HCT116 (cell line): ENCODE measurements around the gene ZMYM4. TPM values are rescaled to one million over a fixed set of nuclear protein-coding genes. Genes with fewer than 3 reads are reported as not detected.
A peak's percentile ranks its signal among the peaks of the same experiment; 100 is the strongest.

Source experiments
- ATAC-seq: fragments of 200-7000 bp; cut with Tn5 transposase; 2 replicates; pipeline ENCODE4 v1.9.1; 2020; ENCODE audit warnings: mild to moderate bottlenecking, moderate library complexity
- BruUV-seq: library from RNA; stranded (reverse); fragments of 400-500 nt; replicated peaks from 2 replicates; lab custom pipeline; 2021; lab: Mats Ljungman, UMichigan
- CTCF ChIA-PET: fragments of 300-600 bp; sonication (Branson Sonifier 250); formaldehyde crosslinking; loops from one replicate; lab custom pipeline; 2021; ENCODE audit warnings: antibody characterized with exemption; lab: Charles Lee
- POLR2A ChIA-PET: fragments of 300-600, 350-600 bp; sonication (Branson Sonifier 250); formaldehyde crosslinking; loops from one replicate; lab custom pipeline; 2021; ENCODE audit warnings: antibody characterized with exemption; lab: Charles Lee
- RAD21 ChIA-PET, 2 experiments: fragments of 300-600 bp; sonication (Branson Sonifier 250); formaldehyde crosslinking; loops; one replicate each; lab custom pipeline; 2023; ENCODE audit warnings: low total read pairs in 2 of 2; ENCODE audit not compliant: uncharacterized antibody in 2 of 2, unreplicated experiment in 2 of 2, low non-redundant PET in 1 of 2; lab: Charles Lee
- DNase-seq: peaks from one replicate; pipeline ENCODE4 v3.0.0-alpha.2; 2010; ENCODE audit warnings: low read depth, low spot score
- H2AFZ ChIP-seq: fragments of 200-600 bp; shearing (Covaris generic), sonication (generic); 2 replicates; pipeline ENCODE4 v1.6.1; 2017; ENCODE audit warnings: low read depth, mixed run types, mixed read lengths, antibody characterized with exemption, low read length; ENCODE audit not compliant: poor library complexity, severe bottlenecking
- H3K27ac ChIP-seq: 2 replicates; pipeline ENCODE4 v1.5.1; 2012; ENCODE audit warnings: low read depth, low read length
- H3K27me3 ChIP-seq: fragments of 200-600 bp; sonication (generic); 2 replicates; pipeline ENCODE4 v1.6.1; 2016; ENCODE audit warnings: mixed run types, low read length, mixed read lengths; ENCODE audit not compliant: insufficient read depth
- H3K36me3 ChIP-seq, 2 experiments: fragments of 200-500 bp in 1 of 2; fragments of 200-600 bp in 1 of 2; sonication (Bioruptor generic) in 1 of 2; sonication (generic) in 1 of 2; 2 replicates each; pipeline versions ENCODE4 v1.5.1 to v1.6.1; 2014 to 2016; ENCODE audit warnings: low read length in 2 of 2, inconsistent platforms in 1 of 2, mixed read lengths in 1 of 2, mixed run types in 1 of 2; ENCODE audit not compliant: insufficient read depth in 2 of 2, control insufficient read depth in 1 of 2
- H3K4me1 ChIP-seq, 2 experiments: fragments of 200-600 bp in 1 of 2; sonication (generic) in 1 of 2; 2 replicates each; pipeline versions ENCODE4 v1.5.1 to v1.6.1; 2012 to 2017; ENCODE audit warnings: low read length in 2 of 2, inconsistent platforms in 1 of 2, mild to moderate bottlenecking in 1 of 2, mixed read lengths in 1 of 2, mixed run types in 1 of 2, moderate library complexity in 1 of 2; ENCODE audit not compliant: insufficient read depth in 2 of 2, control insufficient read depth in 1 of 2
- H3K4me2 ChIP-seq: fragments of 200-600 bp; sonication (generic); 2 replicates; pipeline ENCODE4 v1.6.1; 2017; ENCODE audit warnings: mixed run types, low read length, mixed read lengths
- H3K4me3 ChIP-seq, 2 experiments: fragments of 200-600 bp in 1 of 2; sonication (generic) in 1 of 2; replicated peaks in 1 of 2; 2 replicates each; pipeline ENCODE4 v1.5.1; 2011 to 2016; ENCODE audit warnings: low read length in 2 of 2, control low read depth in 1 of 2, low read depth in 1 of 2, mild to moderate bottlenecking in 1 of 2, mixed read lengths in 1 of 2, mixed run types in 1 of 2
- H3K79me2 ChIP-seq: fragments of 200-600 bp; sonication (generic); 2 replicates; pipeline ENCODE4 v1.6.1; 2017; ENCODE audit warnings: mild to moderate bottlenecking, mixed run types, low read length, moderate library complexity, mixed read lengths; ENCODE audit not compliant: insufficient read depth
- H3K9ac ChIP-seq: fragments of 200-600 bp; sonication (generic); 2 replicates; pipeline ENCODE4 v1.6.1; 2016; ENCODE audit warnings: low read length, mixed read lengths
- H3K9me2 ChIP-seq: fragments of 200-600 bp; sonication (generic), shearing (Covaris generic); 2 replicates; pipeline ENCODE4 v1.6.1; 2017; ENCODE audit warnings: mixed run types, mild to moderate bottlenecking, moderate library complexity; ENCODE audit not compliant: insufficient read depth
- H3K9me3 ChIP-seq, 2 experiments: fragments of 200-500 bp in 1 of 2; fragments of 200-600 bp in 1 of 2; sonication (Bioruptor generic) in 1 of 2; sonication (generic) in 1 of 2; 2 replicates each; pipeline ENCODE4 v1.6.1; 2014 to 2017; ENCODE audit warnings: low read length in 2 of 2, mixed read lengths in 2 of 2, inconsistent platforms in 1 of 2, low read depth in 1 of 2, mild to moderate bottlenecking in 1 of 2, mixed run types in 1 of 2, moderate library complexity in 1 of 2; ENCODE audit not compliant: control insufficient read depth in 1 of 2, insufficient read depth in 1 of 2
- H4K20me1 ChIP-seq: fragments of 200-600 bp; sonication (generic), shearing (Covaris generic); 2 replicates; pipeline ENCODE4 v1.6.1; 2017; ENCODE audit warnings: mixed run types, mild to moderate bottlenecking, moderate library complexity; ENCODE audit not compliant: insufficient read depth
- CTCF ChIP-seq, 3 experiments: fragments of 200-600 bp in 1 of 3; sonication (generic) in 1 of 3; IDR thresholded peaks in 2 of 3; conservative IDR thresholded peaks in 1 of 3; 2 replicates each; pipeline ENCODE4 v1.5.1; 2012 to 2017; ENCODE audit warnings: low read depth in 2 of 3, low read length in 2 of 3, antibody characterized with exemption in 1 of 3, borderline replicate concordance in 1 of 3, control low read depth in 1 of 3, mild to moderate bottlenecking in 1 of 3, mixed read lengths in 1 of 3, mixed run types in 1 of 3, moderate library complexity in 1 of 3; ENCODE audit not compliant: insufficient read depth in 1 of 3
- ZBTB33 ChIP-seq: IDR thresholded peaks from 2 replicates; pipeline ENCODE4 v1.6.1; 2011; ENCODE audit warnings: mild to moderate bottlenecking, low read length, moderate library complexity; ENCODE audit not compliant: insufficient replicate concordance; ENCODE audit errors: extremely low read depth
- intact Hi-C: fragments of 100-400 bp; cut with micrococcal nuclease; formaldehyde crosslinking; loops from 2 replicates; pipeline ENCODE4 v1.10.0; 2022
- total RNA-seq: library from RNA; stranded (reverse); gene quantifications from one replicate; pipeline ENCODE4 v1.2.1, GENCODE V29; 2021; ENCODE audit not compliant: unreplicated experiment

The ZMYM4 gene
- total RNA-seq, 1 experiment from 2014 or later = 58.0 TPM

- ChIA-PET RAD21 (no interaction called here), CTCF (no interaction called here), POLR2A (interaction anchor here (1.2 kb wide), 1 partner anchor 12 kb away, joined by 3 read pairs; no protein-coding TSS in a partner anchor)
- Histone ChIP-seq H3K27me3 (no peaks in the 10 kb centered on the region), H3K9ac (peak overlapping the region; percentile 89), H3K36me3 (no peaks in the 10 kb centered on the region), H4K20me1 (0 out of 2 replicates have a peak, but pooled peaks cover under 1% of the 10 kb centered on the region), H2AFZ (no peak overlapping the region), H3K9me2 (peaks cover 4% of the 10 kb centered on the region; the same call in 1 of the 2 replicates), H3K9me3 (no peaks in the 10 kb centered on the region), H3K27ac (peak overlapping the region; percentile 78), H3K79me2 (peaks cover 57% of the 10 kb centered on the region), H3K4me1 (peaks cover 4 to 17% of the 10 kb centered on the region in 2 experiments; a peak in 3 of 4 replicates), H3K4me2 (peak overlapping the region; percentile 86), H3K4me3 (peak overlapping the region; percentile 70 to 77)
- DNase-seq (no peak), ATAC-seq (no peak)
- BruUV-seq = TSS peak; percentile 69
- intact Hi-C loops = no loop called here
- TF ChIP-seq ZBTB33 = no peak
- no peak for TF ChIP-seq CTCF (IDR thresholded peaks at IDR 0.05 in 2 of 3, conservative IDR thresholded peaks at IDR 0.05 in 1 of 3; ENCODE audit: borderline replicate concordance in 1 of 3, insufficient read depth in 1 of 3, low read depth in 2 of 3, low read length in 2 of 3)
Observed at GRCh38 chr1:35269201-35269988, 886 bp downstream of the ZMYM4 start.
